ENCODE data around the gene SPATA1.
A peak's percentile ranks its signal among the peaks of the same experiment; 100 is the strongest.
"Not testable (repeated sequence)": the region's sequence is repeated elsewhere in the genome, so short reads cannot be mapped to it uniquely, and the experiment has no call there.

Gene SPATA1

DNA sequence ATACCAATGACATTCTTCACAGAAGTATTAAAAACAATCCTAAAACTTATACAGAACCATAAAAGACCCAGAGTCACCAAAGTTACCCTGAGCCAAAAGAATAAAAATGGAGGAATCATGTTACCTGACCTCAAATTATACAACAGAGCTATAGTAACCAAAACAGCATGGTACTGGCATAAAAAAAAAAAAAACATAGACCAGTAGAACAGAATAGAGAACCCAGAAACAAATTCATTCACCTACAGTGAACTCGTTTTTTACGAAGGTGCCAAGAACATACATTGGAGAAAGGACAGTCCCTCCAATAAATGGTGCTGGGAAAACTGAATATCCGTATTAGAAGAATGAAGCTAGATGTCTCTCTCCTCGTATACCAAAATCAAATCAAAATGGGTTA is 2.8 kb downstream of the SPATA1 start:
- DNase-seq = no peak

DNA sequence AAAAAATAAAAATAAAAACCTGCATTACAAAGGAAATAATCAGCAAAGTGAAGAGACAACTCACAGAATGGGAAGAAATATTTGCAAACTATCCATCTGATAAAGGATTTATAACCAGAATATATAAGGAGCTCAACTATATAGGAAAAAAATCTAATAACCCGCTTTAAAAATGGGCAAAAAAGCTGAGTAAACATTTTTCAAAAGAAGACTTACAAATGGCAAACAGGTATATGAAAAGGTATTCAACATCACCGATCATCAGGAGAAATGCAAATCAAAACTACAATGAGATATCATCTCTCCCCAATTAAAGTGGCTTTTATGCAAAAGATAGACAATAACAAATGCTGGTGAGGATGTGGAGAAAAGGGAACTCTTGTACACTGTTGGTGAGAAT is 4.0 kb downstream of the SPATA1 start:
- no peak for DNase-seq

DNA sequence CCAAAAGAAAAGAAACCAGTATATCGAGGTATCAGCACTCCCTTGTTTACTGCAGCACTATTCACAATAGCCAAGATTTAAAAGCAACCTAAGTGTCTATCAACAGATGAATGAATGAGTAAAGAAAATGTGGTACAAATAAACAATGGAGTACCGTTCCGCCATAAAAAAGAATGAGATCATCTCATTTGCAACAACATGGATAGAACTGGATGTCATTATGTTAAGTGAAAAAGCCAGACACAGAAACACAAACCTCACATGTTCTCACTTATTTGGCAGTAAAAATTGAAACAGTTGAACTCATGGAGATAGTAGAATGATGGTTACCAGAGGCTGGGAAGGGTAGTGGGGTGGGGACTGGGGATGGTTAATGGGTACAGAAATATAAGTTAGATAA is 4.5 kb downstream of the SPATA1 start:
- DNase-seq = no peak

DNA sequence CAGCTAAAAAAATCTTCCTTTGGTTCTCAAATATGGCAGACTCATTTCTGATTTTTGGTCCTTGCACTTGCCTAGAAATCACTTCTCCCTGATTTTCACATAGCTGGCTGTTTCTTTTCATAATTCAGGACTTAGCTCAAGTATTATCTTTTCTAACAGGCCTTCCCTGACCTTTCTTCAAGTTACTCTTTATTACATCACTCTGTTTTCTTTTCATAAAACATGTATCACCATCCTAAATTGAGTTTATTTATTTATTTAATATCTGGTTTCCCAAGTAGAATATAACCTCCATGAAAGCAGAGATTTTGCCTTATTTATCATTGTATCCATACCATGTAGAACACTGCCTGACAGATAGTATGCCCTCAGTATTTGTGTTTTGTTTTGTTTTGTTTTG is 18.4 kb downstream of the SPATA1 start:
- DNase-seq = no peak

DNA sequence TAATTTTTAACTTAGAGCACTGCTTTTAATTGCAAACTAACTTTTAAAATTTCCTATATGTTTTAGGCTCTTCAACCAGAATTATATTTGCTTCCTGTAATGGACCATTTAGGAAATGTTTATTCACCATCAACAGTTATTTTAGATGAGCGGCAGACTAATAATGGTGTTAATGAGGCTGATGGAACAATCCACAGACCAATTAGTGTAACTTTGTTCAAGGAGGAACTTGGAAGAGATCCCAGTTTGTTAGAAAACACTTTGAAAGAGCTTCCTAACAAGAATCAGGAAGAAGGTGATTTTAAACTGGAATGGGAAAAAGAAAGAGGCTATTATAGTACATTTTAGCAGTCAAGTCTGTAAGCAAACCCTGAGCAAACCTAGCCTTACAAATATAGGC is 19.6 kb downstream of the SPATA1 start:
- DNase-seq = peak; percentile 2

DNA sequence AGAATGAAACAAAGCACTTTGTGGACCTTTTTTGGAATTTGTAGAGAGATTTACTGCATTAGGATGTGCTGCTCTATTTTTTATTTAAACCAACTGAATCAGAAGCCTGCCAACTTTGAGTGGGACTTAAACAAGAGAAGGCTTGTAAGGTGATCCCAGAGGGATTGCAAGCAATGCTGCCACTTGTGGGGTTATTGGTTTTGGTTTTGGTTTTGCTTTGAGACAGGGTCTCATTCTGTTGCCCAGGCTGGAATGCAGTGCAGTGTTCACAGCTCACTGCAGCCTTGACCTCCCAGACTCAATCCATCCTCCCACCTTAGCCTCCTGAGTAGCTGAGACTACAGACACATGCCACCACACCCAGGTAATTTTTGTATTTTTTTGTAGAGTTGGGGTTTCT is 32.4 kb downstream of the SPATA1 start:
- DNase-seq = no peak

DNA sequence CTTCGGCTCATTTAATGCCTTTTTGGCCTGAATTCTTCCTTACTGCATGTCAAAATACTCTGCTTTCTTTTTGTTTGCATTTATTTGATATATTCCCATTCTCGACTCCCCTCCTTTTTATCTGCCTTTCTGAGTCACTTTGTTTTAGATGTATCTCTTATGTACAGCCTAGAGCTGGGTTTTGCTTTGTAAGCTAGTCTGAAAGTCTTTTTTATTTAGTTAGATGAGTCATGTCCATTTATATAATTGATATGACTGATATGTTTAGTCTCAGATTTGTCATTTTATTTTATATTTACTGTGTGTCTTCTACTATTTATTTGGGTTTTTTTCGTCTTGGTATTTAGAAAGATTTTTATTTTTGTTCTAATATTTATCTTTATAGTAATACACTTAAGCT is 33.8 kb downstream of the SPATA1 start:
- DNase-seq = no peak

DNA sequence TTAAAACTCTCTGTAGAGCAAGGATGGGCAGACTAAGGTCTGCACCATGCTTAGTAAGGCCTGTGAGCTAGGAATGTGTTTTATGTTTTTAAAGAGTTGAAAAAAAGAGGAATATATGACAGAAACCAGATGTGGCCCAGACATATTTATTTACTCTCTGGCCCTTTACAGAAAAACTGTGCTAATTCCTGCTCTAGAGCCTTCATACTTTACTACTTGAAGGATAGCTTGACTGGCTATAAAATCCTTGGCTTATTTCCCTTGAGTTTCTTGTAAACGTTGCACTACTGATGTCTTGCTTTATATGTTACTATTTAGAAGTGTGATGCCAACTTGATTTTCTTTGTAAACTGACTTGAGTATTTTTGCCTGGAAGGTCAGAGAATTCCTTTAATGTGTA is 34.6 kb downstream of the SPATA1 start:
- no peak for DNase-seq

DNA sequence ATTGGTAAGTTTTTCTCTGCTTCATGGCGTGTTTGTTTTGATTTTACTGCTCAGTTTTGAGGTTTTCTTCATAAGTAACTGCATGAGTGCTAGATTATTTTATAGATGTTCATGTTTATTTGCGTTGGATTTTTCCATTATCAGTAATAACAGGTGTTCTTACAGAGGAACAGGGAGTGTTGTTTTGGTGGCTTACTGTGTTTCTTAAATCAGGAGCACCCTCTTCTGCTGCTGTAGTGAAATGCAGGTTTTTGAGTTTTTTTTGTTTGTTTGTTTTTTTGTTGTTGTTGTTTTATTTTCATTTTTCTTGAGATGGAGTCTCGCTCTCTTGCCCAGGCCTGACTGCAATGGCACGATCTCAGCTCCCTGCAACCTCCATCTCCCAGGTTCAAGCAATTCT is 35.5 kb downstream of the SPATA1 start:
- DNase-seq = no peak

DNA sequence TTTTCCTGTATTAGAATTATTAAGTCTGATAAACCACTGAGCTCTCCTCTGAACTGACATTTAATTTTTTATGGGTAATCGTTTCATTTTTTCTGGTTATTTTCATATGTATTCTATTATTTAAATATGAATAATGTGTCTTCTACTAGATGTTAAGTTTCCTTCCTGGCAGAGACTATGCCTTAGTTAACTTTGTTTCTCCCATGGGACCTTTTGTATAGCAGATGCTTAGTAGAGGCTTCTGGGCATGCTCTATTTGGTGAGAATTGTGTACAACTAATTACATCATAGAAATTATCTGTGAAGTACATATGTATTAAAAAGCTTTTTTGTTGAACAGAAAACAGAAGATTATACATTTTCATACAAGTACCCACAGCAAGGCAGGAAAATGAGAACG is 44.6 kb downstream of the SPATA1 start:
- DNase-seq = no peak

DNA sequence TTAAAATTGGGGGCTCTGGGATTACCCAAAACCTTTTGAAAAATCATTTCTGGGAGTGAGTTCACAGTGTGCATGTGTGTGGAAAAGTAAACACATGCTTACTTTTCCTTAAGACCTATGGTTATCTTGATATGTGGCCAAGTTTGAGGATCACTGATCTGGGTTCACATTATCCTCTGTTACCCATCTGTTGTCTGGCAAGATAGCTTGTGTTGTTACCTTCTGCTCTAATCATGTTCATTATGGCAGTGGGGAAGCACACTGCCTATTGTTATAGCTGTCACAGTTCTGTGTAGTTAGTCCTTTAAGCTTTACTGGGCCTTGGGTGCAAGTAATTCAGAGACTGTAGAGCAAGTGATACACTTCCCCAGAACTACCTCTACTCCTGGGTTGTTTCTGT is 63.0 kb downstream of the SPATA1 start:
- DNase-seq = no peak

DNA sequence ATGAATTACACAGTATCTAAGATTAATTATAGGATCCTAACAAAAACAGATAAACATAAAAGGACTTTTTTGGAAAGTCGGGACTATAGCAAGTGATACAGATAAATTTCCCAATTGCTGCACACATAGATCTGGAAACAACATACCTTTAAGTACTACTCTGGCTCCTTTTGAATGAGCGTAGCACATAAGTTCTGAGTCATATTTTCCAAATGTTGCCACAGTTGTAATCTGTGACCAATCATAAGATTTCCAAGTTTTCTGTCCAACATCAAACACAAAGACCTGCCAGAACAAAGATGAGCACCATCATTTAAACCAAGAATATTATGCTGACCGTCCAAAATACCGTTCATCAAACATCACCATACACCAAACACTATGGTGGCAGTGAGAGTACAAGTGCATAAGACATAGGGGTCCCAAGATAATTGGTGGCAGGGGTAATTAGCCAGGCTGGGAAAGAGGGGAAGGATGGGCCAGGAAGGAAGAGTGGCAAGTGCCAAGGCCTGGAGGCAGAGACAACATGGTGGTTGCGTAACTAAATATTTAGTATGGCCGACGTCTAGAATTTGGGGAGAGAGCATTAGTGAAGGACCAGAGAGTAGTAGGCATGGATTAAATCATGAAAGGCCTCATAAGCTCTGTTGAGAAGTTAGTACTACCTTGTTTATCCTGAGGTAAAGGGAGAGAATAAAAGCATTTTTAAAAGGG is 64.4 kb downstream of the SPATA1 start:
- DNase-seq = no peak

DNA sequence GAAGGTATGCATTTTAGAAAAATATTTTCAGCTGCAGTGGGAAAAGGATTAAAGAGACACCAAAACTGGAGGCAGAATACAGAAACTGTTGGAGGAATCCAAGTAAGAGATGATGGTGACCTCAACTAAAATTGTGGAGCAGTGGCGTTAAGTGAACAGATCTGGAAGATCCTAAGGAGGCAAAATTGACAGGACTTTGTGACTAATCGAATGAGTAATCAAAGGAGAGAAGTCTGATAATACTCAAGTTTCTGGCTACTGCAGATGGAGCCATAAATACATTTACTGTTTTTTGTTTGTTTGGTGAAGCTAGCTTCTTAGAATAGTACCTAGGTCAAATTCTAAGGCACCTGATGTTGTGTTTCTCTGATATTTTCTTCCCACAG is 65.0 kb downstream of the SPATA1 start:
- no peak for DNase-seq

DNA sequence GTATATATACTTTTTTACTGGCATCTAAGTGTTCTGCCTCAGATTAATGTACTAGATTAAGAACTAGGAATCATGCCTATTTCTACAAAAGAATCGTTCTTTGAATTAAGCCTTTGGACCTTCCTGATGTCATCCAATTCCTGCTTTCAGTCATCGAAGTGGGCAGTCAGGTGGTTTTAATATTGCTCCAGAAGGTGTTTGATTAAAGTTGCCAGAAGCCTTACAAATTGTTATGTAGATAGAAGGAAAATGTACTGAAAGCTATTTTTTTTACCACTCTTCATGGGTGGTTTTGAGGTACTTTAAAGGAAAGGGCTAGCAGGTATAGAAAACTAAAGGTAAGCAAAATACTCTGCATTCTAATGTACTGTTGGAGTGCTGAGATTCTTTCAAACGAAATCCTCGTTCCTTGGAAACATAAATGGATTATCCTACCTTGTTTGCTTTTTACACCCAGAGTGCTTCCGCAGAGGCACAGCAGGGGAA is 67.3 kb downstream of the SPATA1 start:
- DNase-seq = no peak

DNA sequence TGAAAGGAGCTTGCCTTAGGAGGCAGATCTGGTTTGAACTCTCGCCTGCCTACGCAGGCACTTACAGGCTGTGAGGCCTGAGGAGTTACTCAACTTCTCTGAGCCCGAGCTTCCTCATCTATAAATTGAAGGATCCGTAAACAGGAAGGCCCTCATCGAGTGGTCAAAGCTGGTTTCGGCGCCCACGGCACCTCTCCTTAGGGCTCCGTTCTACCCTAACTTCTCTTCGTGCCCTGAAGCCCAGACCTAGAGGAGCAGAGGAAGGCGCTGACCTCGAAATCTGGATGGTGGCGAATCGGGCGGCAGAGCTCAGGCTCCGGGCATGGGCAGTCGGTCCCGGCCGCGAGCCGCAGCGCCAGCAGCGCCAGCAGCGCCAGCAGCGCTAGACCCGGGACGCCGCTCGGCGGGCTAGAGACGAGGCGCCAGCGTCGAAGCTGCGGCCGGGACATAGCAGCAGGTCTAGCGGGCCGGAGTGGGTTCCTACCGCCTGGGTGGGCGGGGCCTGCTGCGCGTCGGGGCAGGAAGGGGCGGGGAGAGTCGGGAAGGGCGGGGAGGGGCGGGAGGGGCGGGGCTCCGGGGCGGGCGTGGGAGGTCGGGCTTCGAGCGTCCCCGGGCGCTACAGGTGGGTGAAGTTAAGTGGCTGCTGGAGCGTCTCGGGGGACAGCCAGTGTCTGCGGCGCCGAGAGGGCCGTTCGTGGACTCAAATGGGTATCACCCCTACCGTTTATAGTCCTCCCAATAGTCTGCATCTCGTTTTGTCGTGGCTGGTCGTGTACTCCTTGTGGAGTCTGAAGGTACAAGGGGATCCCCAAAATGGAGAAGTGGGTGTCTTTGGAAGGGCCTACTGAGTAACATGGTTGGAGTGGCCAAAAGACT is 68.0 kb downstream of the SPATA1 start, which contains the start of gene CTBS:
CTBS (minus strand) TSS at position 474 of the 876 bp plus-strand sequence; CDS start at position 449, 25 bp downstream.
- DNase-seq = peak; percentile 84

DNA sequence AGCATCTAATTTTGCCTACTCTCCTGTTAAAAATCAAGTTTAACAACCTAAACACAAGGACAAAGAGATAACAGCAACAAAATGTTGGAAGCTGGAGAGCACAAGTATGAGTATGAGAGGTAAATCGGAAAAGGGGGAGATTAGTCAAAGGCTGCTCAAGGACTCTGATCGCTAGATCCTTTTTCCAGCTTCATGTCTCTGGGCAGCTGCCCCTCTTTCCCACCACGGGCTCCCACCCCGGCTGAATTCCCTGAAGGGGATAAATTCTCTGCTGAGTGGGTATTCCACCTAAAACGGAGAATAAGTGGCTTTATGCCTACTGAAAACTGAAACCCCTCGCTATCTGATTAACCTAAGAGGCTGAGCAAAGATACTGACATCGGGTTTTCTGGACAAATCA is 68.8 kb downstream of the SPATA1 start:
- no peak for DNase-seq

DNA sequence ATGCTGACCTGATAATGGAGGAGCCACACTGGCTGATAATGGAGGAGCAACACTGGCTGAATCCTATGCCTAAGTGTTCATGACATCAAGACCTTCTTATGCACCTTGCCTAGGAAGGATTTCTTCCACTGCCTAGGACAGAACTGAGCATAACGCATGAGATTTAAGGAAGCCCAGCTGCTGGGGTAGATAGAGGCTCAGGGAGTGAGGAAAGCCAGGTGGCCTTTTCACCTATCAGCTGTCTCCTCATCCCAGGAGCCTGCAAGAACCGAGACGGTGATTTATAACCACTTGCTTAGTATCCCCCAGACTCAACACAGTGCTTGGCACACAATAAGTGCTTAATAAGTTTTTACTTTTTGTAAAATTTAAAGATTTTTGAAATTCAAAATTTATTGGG is 75.5 kb downstream of the SPATA1 start:
- no peak for DNase-seq

DNA sequence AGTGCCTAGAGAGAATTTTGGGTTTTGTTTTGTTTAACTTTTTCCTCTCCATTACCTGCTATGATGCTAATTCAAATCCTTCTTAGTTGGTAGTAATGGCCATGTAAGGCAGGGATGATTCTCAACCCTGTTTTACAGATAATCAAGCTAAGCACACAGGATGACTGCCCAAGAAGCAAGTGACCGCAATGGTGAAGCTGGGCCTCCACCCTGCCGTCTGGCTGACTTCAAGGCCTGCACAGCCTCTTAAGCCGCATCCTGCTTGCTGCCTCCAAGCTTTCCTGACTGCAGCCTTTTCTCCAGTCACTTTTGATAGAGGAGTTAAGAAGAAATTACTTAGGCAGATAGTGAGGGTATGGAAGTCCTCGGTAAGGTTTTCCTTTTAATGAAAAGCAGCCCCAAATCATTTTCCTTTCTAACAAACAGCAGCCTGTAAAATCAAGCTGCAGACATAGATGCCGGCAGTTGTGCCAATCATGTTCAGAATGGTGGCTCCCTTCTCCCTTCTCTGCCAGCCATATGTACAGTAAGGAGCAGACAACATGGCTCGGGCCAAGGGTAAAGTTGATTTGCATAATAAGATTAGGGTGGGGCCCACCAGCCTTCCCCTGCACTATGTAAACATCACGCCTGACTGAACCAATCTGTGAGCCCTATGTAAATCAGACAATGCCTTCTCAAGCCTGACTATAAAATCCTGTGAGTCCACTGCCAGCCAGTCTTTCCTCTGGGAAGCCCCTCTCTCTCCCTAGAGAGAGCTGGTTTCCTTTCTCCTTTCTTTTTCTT is 76.8 kb downstream of the SPATA1 start:
- DNase-seq = no peak

DNA sequence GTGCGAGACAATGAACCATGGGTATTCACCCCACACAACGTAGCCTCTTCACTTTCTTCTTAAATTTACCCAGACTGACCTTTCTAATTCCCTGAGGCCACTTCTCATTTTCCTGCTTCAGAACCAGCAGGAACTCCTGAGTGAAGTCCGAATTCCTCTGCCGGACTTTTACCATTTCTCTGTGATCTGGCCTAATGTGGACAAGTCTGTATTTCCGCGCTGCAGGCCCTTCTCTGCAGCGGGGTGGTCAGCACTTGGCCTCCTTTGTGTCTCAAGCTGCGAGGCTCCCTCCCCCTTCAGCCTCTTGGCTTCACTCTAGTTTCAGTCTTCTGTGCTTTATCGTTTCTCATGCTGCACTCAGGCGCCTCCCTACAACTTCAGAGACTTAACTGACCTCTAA is 77.5 kb downstream of the SPATA1 start:
- DNase-seq = no peak

DNA sequence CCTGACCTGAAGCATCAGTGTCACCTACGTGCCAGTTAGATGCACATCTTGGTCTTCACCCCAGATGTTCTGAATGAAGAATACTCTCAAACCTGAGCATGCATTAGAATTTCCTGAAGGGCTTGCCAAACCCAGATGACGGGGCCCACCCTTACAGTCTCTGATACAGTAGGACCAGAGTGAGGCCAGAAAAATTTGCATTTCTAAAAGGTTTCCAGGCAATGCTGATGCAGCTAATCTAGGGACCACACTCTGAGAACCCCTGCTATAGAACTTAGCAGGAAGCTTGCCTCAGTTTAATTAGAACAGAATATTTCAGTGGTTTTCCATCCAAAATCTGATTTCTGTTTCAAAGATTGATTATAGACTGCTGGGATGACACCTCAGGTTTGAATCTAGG is 77.9 kb downstream of the SPATA1 start:
- DNase-seq = no peak

DNA sequence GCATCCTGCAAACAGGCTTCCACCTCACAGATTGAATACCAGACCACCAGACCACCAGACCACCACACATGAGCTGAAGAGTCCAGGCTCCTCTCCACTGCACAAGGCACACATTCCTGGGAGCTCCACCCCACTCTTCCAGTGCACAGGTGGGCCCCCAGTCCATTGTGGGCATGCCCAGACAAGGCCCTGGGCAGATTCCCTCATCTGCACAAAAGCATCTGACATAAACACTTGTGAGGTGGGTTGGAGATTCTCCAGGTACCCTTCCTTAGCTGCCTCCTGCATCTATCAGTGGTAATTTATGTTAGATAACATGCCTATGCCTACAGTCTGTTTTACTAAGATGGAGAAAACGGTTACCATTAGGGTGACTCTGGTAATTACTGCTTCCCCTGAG is 79.6 kb downstream of the SPATA1 start:
- DNase-seq = no peak

DNA sequence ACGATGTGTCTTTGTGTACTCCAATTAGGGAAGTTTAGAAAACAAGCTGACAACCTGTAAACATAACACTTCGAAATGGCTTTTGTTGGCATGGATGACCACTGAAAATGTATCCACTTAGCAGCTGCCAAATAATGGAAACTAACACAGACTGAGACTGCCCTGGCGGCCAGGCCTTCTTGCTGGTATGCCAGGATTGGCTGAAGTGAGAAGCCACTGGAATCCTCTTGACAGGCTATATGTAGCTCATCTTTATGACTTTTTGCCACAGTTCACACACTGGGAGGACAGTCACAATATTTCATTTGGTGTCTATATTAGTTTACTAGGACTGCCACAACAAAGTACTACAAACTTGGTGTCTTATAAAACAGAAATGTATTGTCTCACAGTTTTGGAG is 80.9 kb downstream of the SPATA1 start:
- no peak for DNase-seq

DNA sequence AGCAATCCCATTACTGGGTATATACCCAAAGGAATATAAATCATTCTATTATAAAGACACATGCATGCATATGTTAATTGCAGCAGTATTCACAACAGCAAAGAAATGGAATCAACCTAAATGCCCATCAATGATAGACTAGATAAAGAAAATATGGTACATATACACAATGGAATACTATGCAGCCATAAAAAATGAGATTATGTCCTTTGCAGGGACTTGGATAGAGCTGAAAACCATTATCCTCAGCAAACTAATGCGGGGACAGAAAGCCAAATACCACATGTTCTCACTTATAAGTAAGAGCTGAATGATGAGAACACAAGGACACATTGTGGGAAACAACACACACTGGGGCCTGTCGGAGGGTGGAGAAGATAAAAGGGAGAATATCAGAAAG is 88.8 kb downstream of the SPATA1 start:
- not testable (repeated sequence) for DNase-seq

All from midbrain (tissue), 1 donor.